GM10248 (cell line): Measurements from ENCODE around the gene MAK.

Experiments
- CTCF ChIA-PET: fragments of 300-600 bp; sonication (Branson Sonifier 250); formaldehyde crosslinking; extraction: SDS; loops from one replicate; lab custom pipeline; 2021; ENCODE audit warnings: antibody characterized with exemption; lab: Yijun Ruan, JAX
- POLR2A ChIA-PET: fragments of 350-650 bp; sonication (Branson Sonifier 250); formaldehyde crosslinking; extraction: SDS; loops from one replicate; lab custom pipeline; 2020; ENCODE audit warnings: antibody characterized with exemption; lab: Yijun Ruan, JAX
- DNase-seq: peaks from one replicate; pipeline ENCODE4 v3.0.0; 2012; ENCODE audit errors: extremely low spot score
- TF ChIP-seq, protein P1 (sequence below): IDR thresholded peaks from 2 replicates; pipeline ENCODE4 v1.5.1; 2012; ENCODE audit warnings: mild to moderate bottlenecking, low read depth; ENCODE audit errors: extremely low read depth, missing control alignments, control extremely low read depth

MAK gene

DNA sequence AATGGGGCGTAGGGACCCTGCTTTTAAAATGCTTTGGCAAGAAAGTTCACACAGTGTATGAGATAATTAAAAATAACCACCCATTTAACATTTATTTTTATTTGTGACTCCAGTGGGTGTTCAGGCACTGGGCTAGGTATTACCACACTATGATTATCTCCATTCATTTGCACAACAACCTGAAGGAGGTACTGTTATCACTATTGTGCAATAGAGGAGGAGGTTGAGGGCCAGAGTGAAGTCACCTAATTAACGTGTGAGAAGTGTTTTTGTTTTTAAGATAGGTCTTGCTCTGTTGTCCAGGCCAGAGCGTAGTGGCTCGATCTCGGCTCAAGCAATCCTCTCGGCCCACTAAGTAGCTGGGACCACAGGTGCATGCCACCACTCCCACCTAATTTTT lies 29.2 kb downstream of the MAK start:
- ChIA-PET POLR2A (no interaction called here), CTCF (interaction anchor here (1.3 to 1.6 kb wide), 2 partner anchors 7 to 331 kb away, joined by 4 read pairs; no protein-coding TSS in a partner anchor)
- TF ChIP-seq, protein P1, sequence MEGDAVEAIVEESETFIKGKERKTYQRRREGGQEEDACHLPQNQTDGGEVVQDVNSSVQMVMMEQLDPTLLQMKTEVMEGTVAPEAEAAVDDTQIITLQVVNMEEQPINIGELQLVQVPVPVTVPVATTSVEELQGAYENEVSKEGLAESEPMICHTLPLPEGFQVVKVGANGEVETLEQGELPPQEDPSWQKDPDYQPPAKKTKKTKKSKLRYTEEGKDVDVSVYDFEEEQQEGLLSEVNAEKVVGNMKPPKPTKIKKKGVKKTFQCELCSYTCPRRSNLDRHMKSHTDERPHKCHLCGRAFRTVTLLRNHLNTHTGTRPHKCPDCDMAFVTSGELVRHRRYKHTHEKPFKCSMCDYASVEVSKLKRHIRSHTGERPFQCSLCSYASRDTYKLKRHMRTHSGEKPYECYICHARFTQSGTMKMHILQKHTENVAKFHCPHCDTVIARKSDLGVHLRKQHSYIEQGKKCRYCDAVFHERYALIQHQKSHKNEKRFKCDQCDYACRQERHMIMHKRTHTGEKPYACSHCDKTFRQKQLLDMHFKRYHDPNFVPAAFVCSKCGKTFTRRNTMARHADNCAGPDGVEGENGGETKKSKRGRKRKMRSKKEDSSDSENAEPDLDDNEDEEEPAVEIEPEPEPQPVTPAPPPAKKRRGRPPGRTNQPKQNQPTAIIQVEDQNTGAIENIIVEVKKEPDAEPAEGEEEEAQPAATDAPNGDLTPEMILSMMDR: no peak
- DNase-seq: no peak

DNA sequence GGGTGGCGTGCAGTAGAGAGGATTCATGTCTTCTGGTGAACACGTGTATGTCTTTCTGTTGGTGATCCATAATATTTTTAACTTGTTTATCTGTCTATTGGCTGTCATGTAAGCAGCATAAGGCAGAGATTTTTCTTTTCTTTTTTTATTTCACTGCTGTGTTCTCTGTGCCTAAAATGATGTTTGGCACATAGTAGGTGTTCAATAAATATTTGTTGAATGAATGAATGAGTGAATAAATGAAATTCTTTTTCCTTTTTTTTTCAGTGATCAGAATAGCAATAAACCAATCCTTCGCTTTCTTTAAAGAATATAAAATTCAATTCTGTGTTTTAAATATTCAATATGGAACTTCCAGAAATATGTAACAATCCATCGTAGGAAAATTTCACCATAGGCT lies 30.0 kb downstream of the MAK start:
- POLR2A ChIA-PET: no interaction called here
- TF ChIP-seq, protein P1: no peak
- DNase-seq: no peak
- CTCF ChIA-PET: interaction anchor here (1.3 kb wide), 1 partner anchor 330 kb away, joined by 4 read pairs; no protein-coding TSS in a partner anchor

DNA sequence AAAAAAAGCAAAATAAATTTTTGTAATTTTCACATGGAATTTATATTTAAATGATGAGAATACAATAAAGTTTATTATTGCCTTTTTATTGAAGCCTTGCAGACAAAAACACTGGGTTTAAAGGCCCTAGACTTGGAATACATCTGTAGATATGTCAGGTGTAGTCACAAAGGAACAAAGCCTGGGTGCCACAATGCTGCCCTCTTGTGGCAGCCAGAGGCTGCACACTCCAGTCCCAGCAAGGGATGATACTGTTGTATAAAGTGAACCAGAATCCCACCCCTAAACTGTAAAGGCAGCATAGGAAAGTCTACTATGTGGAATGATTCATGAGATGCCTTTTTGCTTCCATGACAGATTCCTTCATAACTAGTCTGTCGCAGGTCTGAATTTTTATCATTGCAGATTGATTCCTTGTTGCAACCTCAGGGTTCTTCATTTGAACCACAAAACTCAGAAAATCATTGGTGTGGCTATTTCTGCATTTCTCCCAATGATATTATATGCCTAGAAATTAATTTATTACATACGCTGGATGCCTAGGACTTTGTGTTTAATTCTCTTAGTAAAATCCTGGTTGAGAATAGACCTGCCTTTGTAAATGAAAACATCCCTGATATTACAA lies 37.0 kb downstream of the MAK start:
- POLR2A ChIA-PET: no interaction called here

DNA sequence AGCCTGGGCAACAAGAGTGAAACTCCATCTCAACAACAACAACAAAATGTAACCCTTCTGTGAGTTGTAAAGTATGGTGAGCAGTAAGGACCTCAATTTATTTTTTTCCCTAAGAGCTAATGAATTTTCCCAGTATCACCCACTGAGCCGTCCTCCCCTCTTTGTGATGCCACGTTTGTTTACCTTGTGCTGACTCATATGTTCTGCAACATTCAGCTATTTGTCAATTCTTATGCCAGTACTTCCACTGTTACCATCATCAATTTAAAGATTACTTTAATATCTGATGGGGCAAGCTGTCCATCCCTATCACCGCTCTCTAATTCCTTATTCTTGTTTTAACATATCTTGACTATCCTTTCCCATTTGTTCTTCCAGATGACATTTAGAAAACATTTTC lies 37.5 kb downstream of the MAK start:
- DNase-seq: no peak
- POLR2A ChIA-PET: no interaction called here

More for the DNA sequence above, 37.0 kb downstream of the MAK start:
- CTCF ChIA-PET: interaction anchor here (0.7 to 4.6 kb wide), 30 partner anchors 9 to 341 kb away, joined by 3 to 75 read pairs (median 4); no protein-coding TSS in a partner anchor
- DNase-seq: peak; percentile 81
- TF ChIP-seq, protein P1: peak; percentile 92

DNA sequence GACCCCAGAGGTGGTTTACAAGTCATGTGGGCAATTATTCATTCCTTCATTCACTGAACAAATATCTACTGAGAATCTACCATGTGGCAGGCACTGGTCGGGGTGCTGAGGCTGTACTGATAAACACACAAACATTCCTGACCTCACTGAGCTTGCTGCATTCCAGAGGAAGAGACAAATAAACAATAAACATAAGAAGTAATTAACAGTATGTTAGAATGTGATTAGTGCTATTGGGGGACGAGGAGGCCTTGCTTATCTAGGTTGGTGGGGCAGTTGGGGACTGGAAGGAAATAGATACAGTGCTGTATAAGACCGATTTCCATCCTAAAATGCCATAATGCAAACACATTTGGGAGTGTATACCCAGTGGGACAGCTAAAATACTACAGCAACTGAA lies 44.1 kb downstream of the MAK start:
- DNase-seq: no peak
- TF ChIP-seq, protein P1: no peak
- CTCF ChIA-PET: interaction anchor here (1.6 to 2.9 kb wide), 3 partner anchors 22 to 315 kb away, joined by 3 to 15 read pairs (median 3); no protein-coding TSS in a partner anchor
- POLR2A ChIA-PET: no interaction called here

More for the DNA sequence above, 37.5 kb downstream of the MAK start:
- TF ChIP-seq, protein P1: no peak
- CTCF ChIA-PET: interaction anchor here (0.7 to 4.6 kb wide), 18 partner anchors 8 to 321 kb away, joined by 3 to 75 read pairs (median 4); no protein-coding TSS in a partner anchor

DNA sequence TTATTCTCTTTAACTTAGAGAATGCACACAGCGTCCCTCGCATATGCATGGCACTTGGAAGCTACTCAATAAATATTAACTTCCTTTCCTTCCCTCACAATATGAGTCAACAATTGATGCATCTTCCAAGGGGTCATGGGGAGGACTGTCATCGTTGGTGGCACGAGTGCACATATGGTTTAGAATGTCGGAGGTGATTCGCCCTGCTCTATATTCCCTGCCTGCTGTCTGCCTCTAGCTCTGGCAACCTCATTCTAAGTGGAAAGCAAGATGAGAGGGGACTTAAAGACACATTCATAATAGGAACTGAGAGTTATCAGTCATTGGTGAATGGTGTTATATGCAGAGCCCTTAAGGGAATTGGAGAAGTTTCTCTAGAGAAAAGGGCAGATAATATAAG lies 44.6 kb downstream of the MAK start:
- ChIA-PET CTCF (interaction anchor here (0.7 to 2.9 kb wide), 5 partner anchors 8 to 315 kb away, joined by 3 to 21 read pairs (median 3); no protein-coding TSS in a partner anchor), POLR2A (no interaction called here)
- DNase-seq: no peak
- TF ChIP-seq, protein P1: no peak
